ENCODE results near the gene PPFIA3.

Gene PPFIA3

DNA sequence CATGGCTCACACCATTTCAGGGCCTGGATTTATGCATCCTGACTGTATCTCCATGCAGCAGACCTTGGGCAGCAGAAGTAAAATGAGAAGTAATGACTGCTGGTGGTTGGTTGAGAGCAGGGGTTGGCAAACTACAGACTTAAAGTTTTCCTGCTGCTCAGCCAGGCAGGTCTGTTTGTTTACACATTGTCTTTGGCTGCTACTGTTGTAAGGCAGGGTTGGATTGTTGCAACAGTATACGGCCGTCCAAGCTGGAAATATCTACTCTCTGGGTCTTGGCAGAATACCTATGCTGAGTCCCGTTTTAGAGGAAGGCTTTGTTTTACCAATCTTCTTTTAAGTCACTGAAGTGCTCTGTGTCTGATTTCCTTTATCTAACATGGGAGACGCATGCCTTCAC is 20.5 kb upstream of the PPFIA3 start:
- Mint-ChIP-seq H3K27me3 (ENCODE audit: low read depth, poor library complexity) (peaks cover 5% of the 10 kb centered on the region), H3K36me3 (ENCODE audit: low read depth) (peaks cover 60% of the 10 kb centered on the region)

DNA sequence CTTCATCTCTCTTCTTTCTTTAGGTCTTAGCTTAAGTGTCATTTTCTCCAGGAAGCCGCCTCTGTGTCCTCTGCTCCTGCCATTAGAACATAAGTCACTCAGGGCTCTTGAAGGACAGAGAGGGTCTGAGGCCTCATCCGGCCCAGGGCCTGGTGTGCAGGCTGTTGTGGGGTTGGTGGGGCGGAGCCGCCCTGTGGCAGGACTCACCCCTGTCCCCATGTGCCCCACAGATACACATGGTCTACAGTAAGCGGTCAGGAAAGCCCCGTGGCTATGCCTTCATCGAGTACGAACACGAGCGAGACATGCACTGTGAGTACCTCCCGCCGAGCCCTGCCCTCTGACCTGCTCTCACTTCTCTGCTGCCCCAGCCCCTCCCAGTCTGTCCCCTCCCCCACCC is 18.2 kb upstream of the PPFIA3 start:
- Mint-ChIP-seq H3K9me3 (no peaks in the 10 kb centered on the region), H3K27ac (peak overlapping the region; percentile 95)
- no peak for DNase-seq

More for the DNA sequence above, 20.5 kb upstream of the PPFIA3 start:
- Mint-ChIP-seq H3K4me3 (no peak overlapping the region), H3K27ac (no peak overlapping the region), H3K4me1 (peaks cover 47% of the 10 kb centered on the region), H3K9me3 (no peaks in the 10 kb centered on the region)
- TF ChIP-seq, protein P1, sequence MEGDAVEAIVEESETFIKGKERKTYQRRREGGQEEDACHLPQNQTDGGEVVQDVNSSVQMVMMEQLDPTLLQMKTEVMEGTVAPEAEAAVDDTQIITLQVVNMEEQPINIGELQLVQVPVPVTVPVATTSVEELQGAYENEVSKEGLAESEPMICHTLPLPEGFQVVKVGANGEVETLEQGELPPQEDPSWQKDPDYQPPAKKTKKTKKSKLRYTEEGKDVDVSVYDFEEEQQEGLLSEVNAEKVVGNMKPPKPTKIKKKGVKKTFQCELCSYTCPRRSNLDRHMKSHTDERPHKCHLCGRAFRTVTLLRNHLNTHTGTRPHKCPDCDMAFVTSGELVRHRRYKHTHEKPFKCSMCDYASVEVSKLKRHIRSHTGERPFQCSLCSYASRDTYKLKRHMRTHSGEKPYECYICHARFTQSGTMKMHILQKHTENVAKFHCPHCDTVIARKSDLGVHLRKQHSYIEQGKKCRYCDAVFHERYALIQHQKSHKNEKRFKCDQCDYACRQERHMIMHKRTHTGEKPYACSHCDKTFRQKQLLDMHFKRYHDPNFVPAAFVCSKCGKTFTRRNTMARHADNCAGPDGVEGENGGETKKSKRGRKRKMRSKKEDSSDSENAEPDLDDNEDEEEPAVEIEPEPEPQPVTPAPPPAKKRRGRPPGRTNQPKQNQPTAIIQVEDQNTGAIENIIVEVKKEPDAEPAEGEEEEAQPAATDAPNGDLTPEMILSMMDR (IDR thresholded peaks at IDR 0.05): no peak
- no peak for DNase-seq

DNA sequence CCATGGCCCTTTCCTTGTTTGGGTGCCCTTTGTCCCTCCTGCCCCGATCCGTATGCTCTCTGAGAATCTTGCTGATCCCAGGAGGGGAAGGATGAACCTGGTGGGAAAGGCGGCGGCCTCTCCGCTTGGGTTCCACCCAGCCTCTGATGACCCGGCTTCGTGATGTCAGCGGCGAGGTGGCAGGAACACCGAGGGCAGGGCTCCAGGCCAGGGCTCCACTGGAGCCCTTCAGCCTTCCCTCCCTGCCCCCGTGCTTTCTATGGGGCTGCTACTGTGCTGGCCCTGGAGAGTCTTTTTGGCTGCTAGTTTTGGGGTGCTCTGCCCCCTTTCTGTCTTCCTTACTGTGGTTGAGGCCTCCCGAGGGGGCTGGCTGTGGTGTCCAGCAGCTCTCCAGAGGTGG is 17.0 kb upstream of the PPFIA3 start:
- peak overlapping the region; percentile 96 for H3K27ac Mint-ChIP-seq
- no peak overlapping the region for H3K4me3 Mint-ChIP-seq
- peaks cover 5% of the 10 kb centered on the region for H3K27me3 Mint-ChIP-seq (ENCODE audit: low read depth, poor library complexity)

More for the DNA sequence above, 18.2 kb upstream of the PPFIA3 start:
- H3K4me3 Mint-ChIP-seq: peak overlapping the region; percentile 13
- peaks cover 5% of the 10 kb centered on the region for H3K27me3 Mint-ChIP-seq (ENCODE audit: low read depth, poor library complexity)
- H3K4me1 Mint-ChIP-seq: peaks cover 65% of the 10 kb centered on the region
- TF ChIP-seq, protein P1 (IDR thresholded peaks at IDR 0.05): no peak
- peaks cover 54% of the 10 kb centered on the region for H3K36me3 Mint-ChIP-seq (ENCODE audit: low read depth)

DNA sequence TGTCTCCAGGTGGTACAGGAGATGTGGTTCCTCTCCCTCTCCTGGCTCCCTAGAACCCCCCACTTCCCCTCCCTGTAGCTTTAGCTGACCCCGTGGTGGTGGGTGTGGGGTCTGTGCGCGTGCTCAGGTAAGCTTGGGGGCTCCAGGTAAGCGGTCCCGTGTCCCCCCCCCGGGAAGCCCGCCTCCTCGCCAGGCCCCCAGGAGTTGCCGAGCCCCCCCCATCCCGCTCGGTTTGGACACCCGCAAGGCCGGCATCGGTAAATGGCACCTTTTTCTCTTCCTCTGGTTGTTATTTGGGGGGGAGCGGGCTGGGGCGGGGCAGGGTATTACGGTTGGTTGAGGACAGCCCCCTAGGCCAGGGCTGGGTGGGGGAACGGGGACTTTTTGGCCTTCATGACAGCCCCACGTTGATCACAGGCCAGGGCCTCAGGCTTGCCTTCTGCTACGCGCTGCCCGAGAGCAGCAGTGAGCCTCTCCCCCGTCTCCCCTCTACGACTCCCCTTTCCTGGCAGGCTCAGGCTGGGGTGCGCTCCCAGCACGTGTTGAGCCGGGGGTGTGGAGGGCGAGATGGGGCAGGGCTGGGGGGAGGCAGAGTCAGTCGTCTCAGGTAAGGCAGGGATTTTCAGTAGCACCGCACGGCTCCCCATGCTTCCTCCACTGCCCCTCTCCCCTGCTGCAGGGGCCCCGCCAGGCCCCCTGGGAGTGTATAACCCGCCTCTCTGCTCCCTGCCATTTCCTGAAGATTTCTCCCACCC is 15.8 kb upstream of the PPFIA3 start:
- Mint-ChIP-seq H3K36me3 (ENCODE audit: low read depth) (peaks cover 54% of the 10 kb centered on the region), H3K4me1 (peaks cover 66% of the 10 kb centered on the region), H3K9me3 (no peaks in the 10 kb centered on the region), H3K27me3 (ENCODE audit: low read depth, poor library complexity) (peaks cover 5% of the 10 kb centered on the region), H3K4me3 (no peak overlapping the region), H3K27ac (peak overlapping the region; percentile 96)
- TF ChIP-seq, protein P1 (IDR thresholded peaks at IDR 0.05): no peak
- no peak for DNase-seq

More for the DNA sequence above, 17.0 kb upstream of the PPFIA3 start:
- H3K9me3 Mint-ChIP-seq: no peaks in the 10 kb centered on the region
- H3K4me1 Mint-ChIP-seq: peaks cover 75% of the 10 kb centered on the region
- peaks cover 58% of the 10 kb centered on the region for H3K36me3 Mint-ChIP-seq (ENCODE audit: low read depth)
- no peak for DNase-seq
- TF ChIP-seq, protein P1 (IDR thresholded peaks at IDR 0.05): no peak

DNA sequence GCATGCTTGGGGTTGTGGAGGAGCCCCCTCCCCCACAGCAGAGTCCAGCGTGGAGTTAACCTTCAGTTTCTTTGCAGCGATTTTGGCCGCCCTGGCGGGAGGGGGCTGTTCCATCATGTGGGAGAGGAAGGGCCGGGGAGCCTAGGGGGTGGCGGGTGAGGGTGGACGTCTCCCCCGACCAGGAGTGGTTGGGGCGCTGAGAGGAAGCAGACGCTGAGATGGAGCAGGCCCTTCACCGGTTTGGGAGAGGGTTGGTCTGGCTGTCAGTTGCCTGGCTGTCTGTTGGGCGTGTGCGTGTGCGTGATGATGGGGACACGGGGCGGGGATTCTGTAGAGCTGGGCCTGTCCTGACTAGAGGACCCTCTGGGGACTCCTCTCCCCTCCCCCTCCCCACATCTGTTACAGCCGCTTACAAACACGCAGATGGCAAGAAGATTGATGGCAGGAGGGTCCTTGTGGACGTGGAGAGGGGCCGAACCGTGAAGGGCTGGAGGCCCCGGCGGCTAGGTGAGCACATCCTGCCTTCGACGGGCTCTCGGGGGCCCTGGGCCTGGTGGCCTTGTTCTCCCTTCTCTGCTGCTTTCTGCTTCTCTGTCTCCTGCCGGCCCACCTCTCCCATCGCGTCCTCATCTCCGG is 15.0 kb upstream of the PPFIA3 start:
- Mint-ChIP-seq H3K4me1 (peaks cover 65% of the 10 kb centered on the region), H3K36me3 (ENCODE audit: low read depth) (peaks cover 54% of the 10 kb centered on the region), H3K27ac (peak overlapping the region; percentile 86), H3K4me3 (peak overlapping the region; percentile 43), H3K27me3 (ENCODE audit: low read depth, poor library complexity) (peaks cover 5% of the 10 kb centered on the region), H3K9me3 (no peaks in the 10 kb centered on the region)
- DNase-seq: peak; percentile 67
- TF ChIP-seq, protein P1 (IDR thresholded peaks at IDR 0.05): no peak

Measured in nephron progenitor cell (in vitro differentiated cells).